ENCODE results near the gene DGKA. TPM values are rescaled to one million over a fixed set of nuclear protein-coding genes. Genes with fewer than 3 reads are reported as not detected.

DGKA gene
- total RNA-seq, 1 donor from 2014 or later = 108 TPM

- peaks cover 36% of the 10 kb centered on the region for H3K79me2 ChIP-seq (ENCODE audit: insufficient read depth, low read length)
- no peak overlapping the region for H3K4me2 ChIP-seq (ENCODE audit: low read length)
- no peak overlapping the region for H3K4me3 ChIP-seq (ENCODE audit: insufficient read depth, low read depth, low read length)
- DNase-seq (ENCODE audit: low read depth) (no peak), FAIRE-seq (no peak)
- Mint-ChIP-seq H3K9me3 (ENCODE audit: unreplicated experiment) (no peaks in the 10 kb centered on the region), H3K4me3 (ENCODE audit: unreplicated experiment) (no peak overlapping the region), H3K27ac (ENCODE audit: unreplicated experiment) (no peak overlapping the region), H3K4me1 (ENCODE audit: low read depth, unreplicated experiment) (peaks cover 14% of the 10 kb centered on the region), H3K27me3 (ENCODE audit: low read depth, unreplicated experiment) (no peaks in the 10 kb centered on the region), H3K36me3 (ENCODE audit: low read depth, unreplicated experiment) (peaks cover 31% of the 10 kb centered on the region)
- TF ChIP-seq CTCF (IDR thresholded peaks at IDR 0.05; ENCODE audit: insufficient read depth, low read depth, low read length) (no peak), EZH2 (IDR thresholded peaks at IDR 0.05; ENCODE audit: insufficient read depth, low read length) (no peak)
- H3K27ac ChIP-seq (ENCODE audit: low read depth, low read length) = no peak overlapping the region
- H3K9ac ChIP-seq (ENCODE audit: low read length) = no peak overlapping the region
- no peaks in the 10 kb centered on the region for H3K9me3 ChIP-seq (ENCODE audit: insufficient read depth, low read depth, low read length)
- H4K20me1 ChIP-seq (ENCODE audit: insufficient read depth, low read length) = peaks cover 44% of the 10 kb centered on the region
- H2AFZ ChIP-seq (ENCODE audit: low read depth, low read length) = no peak overlapping the region
- peaks cover 31% of the 10 kb centered on the region for H3K36me3 ChIP-seq (ENCODE audit: insufficient read depth, low read length)
- H3K27me3 ChIP-seq (ENCODE audit: insufficient read depth, low read length) = no peaks in the 10 kb centered on the region
- peaks cover 5% of the 10 kb centered on the region for H3K4me1 ChIP-seq (ENCODE audit: insufficient read depth, low read length)
These were observed 51.5 kb downstream of the DGKA start for GRCh38 chr12:55982319-55982936.

- peaks cover 30% of the 10 kb centered on the region for H3K36me3 Mint-ChIP-seq (ENCODE audit: low read depth, unreplicated experiment)
- H3K4me1 Mint-ChIP-seq (ENCODE audit: low read depth, unreplicated experiment) = peaks cover 13% of the 10 kb centered on the region
- Histone ChIP-seq H3K9me3 (ENCODE audit: insufficient read depth, low read depth, low read length) (no peaks in the 10 kb centered on the region), H3K4me1 (ENCODE audit: insufficient read depth, low read length) (peaks cover 5% of the 10 kb centered on the region), H3K27me3 (ENCODE audit: insufficient read depth, low read length) (no peaks in the 10 kb centered on the region), H3K4me2 (ENCODE audit: low read length) (no peak overlapping the region), H3K36me3 (ENCODE audit: insufficient read depth, low read length) (peaks cover 35% of the 10 kb centered on the region), H2AFZ (ENCODE audit: low read depth, low read length) (no peak overlapping the region), H3K9ac (ENCODE audit: low read length) (no peak overlapping the region), H3K79me2 (ENCODE audit: insufficient read depth, low read length) (peaks cover 29% of the 10 kb centered on the region), H3K27ac (ENCODE audit: low read depth, low read length) (no peak overlapping the region), H3K4me3 (ENCODE audit: insufficient read depth, low read depth, low read length) (no peak overlapping the region), H4K20me1 (ENCODE audit: insufficient read depth, low read length) (peaks cover 38% of the 10 kb centered on the region)
- no peaks in the 10 kb centered on the region for H3K9me3 Mint-ChIP-seq (ENCODE audit: unreplicated experiment)
- no peak for DNase-seq (ENCODE audit: low read depth)
- no peaks in the 10 kb centered on the region for H3K27me3 Mint-ChIP-seq (ENCODE audit: low read depth, unreplicated experiment)
- H3K27ac Mint-ChIP-seq (ENCODE audit: unreplicated experiment) = no peak overlapping the region
- TF ChIP-seq CTCF (IDR thresholded peaks at IDR 0.05; ENCODE audit: insufficient read depth, low read depth, low read length) = no peak
- TF ChIP-seq EZH2 (IDR thresholded peaks at IDR 0.05; ENCODE audit: insufficient read depth, low read length) = no peak
- no peak for FAIRE-seq
- H3K4me3 Mint-ChIP-seq (ENCODE audit: unreplicated experiment) = no peak overlapping the region
These were observed 52.4 kb downstream of the DGKA start for GRCh38 chr12:55983232-55983842.

- Histone ChIP-seq H3K27ac (ENCODE audit: low read depth, low read length) (no peak overlapping the region), H3K79me2 (ENCODE audit: insufficient read depth, low read length) (peaks cover 17% of the 10 kb centered on the region), H3K4me2 (ENCODE audit: low read length) (no peak overlapping the region), H3K9ac (ENCODE audit: low read length) (no peak overlapping the region), H2AFZ (ENCODE audit: low read depth, low read length) (no peak overlapping the region), H3K4me3 (ENCODE audit: insufficient read depth, low read depth, low read length) (no peak overlapping the region), H3K36me3 (ENCODE audit: insufficient read depth, low read length) (peaks cover 34% of the 10 kb centered on the region), H3K9me3 (ENCODE audit: insufficient read depth, low read depth, low read length) (no peaks in the 10 kb centered on the region), H4K20me1 (ENCODE audit: insufficient read depth, low read length) (peaks cover 28% of the 10 kb centered on the region), H3K27me3 (ENCODE audit: insufficient read depth, low read length) (no peaks in the 10 kb centered on the region), H3K4me1 (ENCODE audit: insufficient read depth, low read length) (peaks cover 5% of the 10 kb centered on the region)
- FAIRE-seq (no peak), DNase-seq (ENCODE audit: low read depth) (no peak)
- no peaks in the 10 kb centered on the region for H3K9me3 Mint-ChIP-seq (ENCODE audit: unreplicated experiment)
- no peaks in the 10 kb centered on the region for H3K27me3 Mint-ChIP-seq (ENCODE audit: low read depth, unreplicated experiment)
- H3K27ac Mint-ChIP-seq (ENCODE audit: unreplicated experiment) = no peak overlapping the region
- TF ChIP-seq EZH2 (IDR thresholded peaks at IDR 0.05; ENCODE audit: insufficient read depth, low read length) (no peak), CTCF (IDR thresholded peaks at IDR 0.05; ENCODE audit: insufficient read depth, low read depth, low read length) (no peak)
- peaks cover 10% of the 10 kb centered on the region for H3K4me1 Mint-ChIP-seq (ENCODE audit: low read depth, unreplicated experiment)
- peaks cover 26% of the 10 kb centered on the region for H3K36me3 Mint-ChIP-seq (ENCODE audit: low read depth, unreplicated experiment)
- no peak overlapping the region for H3K4me3 Mint-ChIP-seq (ENCODE audit: unreplicated experiment)
These were observed 53.9 kb downstream of the DGKA start for GRCh38 chr12:55984861-55985260.
